Measurements from ENCODE around the gene RNF133.
A peak's percentile ranks its signal among the peaks of the same experiment; 100 is the strongest.

The RNF133 gene, protein sequence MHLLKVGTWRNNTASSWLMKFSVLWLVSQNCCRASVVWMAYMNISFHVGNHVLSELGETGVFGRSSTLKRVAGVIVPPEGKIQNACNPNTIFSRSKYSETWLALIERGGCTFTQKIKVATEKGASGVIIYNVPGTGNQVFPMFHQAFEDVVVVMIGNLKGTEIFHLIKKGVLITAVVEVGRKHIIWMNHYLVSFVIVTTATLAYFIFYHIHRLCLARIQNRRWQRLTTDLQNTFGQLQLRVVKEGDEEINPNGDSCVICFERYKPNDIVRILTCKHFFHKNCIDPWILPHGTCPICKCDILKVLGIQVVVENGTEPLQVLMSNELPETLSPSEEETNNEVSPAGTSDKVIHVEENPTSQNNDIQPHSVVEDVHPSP

DNA sequence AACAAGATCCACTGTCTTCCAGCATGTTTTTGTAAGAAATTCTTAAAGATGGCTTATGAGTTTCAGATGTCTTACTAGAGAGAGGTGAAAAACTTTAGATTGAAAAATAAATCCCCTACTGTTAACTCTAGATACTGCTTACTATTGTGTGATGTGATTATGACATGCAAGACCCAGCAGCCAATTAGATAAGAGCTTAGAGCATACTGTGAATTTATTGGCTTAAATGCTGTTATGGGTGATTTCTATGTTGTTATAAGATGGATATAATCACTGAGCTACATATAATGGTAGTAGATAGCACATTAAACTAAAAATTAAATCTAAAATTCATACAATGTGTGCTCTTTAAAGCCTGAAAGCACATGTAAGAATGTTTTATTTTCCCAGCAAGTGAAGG is at the start of gene RNF133:
TSS of gene RNF133 (minus strand) at position 101 of the 400 bp plus-strand sequence. CDS start 199 bp downstream, outside the sequence.
- DNase-seq: no peak

DNA sequence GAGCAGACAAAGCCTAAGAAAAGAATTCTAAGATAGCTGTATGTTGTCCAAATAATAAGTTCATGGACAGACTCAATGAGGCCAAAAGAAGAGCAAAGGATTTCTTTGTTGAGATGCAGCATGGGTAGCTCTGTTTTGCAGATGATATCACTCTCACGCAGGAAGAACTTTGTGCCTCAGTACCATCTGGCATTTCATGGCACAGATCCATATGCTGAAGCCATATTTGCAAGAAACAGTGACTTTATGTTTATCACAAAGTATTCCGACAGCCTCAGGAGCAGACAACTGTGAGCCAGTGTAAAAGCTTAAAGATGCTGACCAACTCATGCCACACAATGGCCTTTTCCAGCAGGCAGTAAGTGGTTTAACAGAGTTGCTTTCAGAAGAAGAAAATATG is 49.3 kb upstream of the RNF133 start:
- no peak for DNase-seq

DNA sequence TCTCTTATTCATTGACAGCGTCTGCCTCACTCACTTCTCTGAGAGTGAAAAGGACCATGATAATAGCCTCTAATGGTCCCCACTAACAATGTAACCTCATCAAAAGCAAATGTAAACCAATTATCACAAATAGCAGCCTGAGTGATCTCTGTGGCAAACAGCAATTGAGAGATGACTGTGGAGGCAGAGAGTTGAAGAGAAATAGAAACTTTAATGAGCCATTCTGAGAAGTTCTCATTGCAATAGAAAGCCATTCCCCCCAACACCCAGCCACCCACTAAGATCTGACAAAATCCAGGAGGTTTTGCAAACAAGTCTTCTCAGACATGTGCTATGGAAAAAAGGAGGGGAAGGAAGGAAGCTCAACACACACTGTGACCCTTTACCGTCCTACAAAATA is 48.0 kb upstream of the RNF133 start:
- peak; percentile 66 for DNase-seq

DNA sequence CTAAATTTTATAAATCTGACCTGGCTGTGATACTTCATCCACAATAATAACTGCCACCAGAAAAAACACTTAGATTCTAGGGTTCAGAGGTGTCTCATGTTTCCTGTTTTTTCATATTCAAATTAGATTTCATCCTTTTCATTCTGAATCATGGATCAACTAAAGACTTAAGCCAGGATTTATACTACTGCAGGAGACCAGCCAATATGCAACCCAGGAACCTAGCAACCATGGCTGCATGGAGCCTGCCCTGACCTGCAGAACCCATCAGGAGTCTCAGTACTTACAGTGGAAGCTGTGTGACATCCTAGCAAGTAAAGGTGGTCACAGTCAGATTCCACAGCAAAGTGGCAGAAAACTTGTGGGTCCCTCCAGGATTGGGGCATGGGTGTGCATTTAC is 44.3 kb upstream of the RNF133 start:
- no peak for DNase-seq

DNA sequence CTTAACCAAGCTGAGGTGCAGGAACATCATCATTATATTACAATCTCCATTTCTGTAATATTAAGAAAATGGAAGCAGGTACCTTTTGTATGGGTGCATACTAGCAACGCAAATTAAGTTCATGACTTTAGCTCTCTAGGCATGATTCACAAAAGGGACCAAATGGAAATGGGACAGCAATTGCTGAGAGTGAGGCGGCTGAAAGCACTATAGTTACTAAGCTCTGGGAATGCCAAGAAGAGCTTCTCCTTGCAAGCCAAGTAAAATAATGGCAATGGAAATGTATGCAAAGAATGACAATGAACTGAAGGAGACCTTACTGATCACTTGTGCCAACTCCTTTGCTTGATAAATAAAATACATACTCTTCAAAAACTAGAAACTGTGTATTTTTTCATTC is 40.0 kb upstream of the RNF133 start:
- DNase-seq: no peak

DNA sequence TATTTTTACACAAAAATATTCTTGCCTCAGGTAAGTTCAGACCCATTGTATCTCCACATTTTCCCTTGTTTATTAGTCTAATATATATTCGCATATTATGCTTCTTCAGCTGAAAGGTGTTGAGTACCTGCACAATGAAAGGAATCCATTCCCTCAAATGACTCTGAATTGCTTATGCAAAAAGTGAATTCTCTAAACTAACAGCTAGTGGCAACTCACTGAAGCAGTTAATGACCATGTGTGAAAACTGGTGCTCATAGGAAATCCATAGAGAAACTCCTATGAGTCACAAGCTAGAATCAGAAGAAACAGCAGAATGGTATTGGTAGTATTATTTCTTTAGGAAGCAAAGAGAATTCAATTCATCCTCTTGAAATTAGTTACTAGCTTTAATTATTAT is 37.3 kb upstream of the RNF133 start:
- DNase-seq: no peak

DNA sequence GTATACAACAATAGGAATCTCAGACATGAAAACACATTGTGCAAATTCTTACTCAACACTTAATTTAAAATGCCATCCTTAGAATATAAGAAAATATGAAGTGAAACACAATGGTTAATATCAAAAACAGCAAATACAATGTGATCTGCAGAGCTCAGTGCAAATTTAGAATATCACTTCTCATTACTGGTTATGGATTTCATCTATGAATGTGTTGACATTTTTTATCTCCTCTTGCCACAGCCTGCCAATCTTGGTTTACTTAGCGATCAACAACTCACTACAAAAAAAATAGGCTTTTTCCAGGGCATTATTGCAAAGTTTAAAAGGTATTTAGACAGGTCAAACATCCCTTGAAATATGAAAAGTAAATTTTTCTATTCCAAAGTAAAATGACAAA is 28.8 kb upstream of the RNF133 start:
- no peak for DNase-seq

DNA sequence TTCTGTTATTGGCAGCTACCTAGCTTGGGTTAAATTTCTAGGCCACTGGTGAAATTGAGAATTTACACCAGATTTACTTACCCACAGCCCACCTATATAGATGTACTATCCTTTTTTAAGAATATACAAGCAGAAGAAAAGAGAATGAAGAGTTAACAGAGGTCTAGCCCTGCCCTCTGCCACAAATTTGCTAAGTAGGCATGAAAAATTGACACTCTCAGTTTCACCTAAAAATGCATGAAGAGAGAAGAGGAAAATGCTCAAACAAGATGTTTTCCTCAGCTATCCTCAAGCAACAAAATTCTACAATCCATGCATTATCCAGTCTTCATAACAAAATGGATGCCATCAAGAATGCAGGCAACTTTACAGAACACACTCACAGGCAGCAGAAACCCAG is 28.4 kb upstream of the RNF133 start:
- no peak for DNase-seq

DNA sequence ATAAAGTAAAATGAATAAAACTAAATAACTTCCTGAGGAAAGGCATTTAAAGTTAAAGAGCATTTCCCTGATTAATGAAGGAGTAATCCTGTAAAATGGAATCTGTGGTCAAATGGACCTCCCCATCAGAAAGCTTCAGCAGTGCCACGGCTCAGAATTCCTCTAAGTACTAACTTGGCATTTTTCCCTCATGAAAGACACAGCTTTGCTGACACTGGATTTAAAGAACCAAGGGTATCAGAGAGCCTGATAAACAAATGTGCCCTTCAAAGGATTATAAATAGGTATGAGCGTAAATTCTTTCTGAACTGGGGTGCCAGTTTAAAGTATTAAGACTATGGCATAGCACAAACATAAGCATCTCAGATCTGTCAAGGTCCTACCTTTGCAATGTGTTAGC is 28.0 kb upstream of the RNF133 start:
- no peak for DNase-seq

DNA sequence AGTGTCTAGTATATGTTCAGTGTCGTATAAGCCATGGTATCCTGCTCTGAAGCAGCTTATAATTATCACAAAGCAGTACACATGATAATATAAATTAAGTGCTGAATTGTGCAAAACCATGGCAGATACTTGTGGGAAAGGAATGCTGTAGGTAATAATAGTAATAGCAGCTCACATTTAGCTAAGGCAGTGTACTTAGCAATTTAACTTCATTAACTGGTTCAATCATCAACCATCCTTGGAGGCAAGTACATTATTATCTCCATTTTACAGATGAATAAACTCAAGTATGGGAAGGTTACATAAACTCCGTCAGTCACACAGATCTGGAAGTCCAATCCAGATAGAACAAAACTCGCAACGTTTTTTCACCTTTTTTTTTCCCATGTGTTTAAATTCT is 25.4 kb upstream of the RNF133 start:
- peak; percentile 60 for DNase-seq

DNA sequence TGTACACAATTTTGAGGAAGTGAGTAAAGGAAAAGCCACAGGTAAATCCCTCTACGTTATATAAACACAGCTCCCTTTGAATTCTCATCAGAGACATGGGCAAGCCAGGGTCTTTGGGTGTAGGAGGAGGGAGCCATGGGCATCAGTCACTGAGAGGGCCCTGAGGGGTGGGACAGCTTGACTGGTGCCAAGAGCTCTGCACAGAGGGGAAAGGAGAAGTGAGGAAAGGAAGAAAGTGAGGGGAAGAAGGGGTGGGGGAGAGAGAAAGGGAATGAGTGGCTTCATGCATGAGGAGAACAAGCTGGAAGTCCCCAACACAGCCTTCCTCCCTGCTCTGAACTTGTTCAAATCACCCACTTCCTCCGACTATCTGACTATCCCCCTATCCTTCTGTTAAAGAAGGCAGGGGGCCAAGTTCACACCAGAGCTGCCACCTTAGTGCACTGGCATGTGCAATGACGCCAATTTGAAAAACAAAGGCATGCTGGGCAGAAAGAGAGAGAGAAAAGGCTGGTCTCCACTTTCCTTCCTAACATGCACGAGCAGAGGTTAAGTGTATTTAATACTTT is 20.2 kb upstream of the RNF133 start:
- no peak for DNase-seq

DNA sequence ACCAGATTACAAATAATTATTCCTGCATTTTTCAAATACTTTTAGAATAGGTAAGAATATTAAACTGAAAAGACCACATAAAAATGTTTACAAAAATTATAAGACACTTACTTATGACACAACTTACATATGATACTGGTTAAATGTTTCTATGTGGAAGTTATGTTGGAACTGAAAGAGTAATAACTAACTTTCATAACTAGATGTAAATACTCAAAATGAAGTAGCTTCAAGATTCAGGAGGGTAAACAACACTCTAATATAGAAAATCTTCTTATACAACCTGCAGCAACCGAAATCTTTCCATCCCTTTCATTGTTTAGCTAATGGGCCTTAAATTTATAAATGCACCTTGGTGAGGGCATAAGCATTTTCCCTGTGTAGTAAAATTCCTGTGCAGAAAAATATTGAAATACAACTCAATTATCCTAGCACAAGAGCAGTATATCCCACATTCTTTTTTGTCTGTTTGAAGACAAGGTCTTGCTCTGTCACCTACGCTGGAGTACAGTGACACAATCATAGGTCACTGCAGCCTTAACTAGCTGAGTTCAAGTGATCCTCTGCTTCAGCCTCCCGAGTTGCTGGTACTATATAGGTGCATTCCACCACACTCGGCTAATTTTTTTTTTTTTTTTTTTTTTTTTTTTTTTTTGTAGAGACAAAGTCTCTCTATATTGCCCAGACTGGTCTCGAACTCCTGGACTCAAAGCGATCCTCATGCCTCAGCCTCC is 18.6 kb upstream of the RNF133 start:
- DNase-seq: no peak

DNA sequence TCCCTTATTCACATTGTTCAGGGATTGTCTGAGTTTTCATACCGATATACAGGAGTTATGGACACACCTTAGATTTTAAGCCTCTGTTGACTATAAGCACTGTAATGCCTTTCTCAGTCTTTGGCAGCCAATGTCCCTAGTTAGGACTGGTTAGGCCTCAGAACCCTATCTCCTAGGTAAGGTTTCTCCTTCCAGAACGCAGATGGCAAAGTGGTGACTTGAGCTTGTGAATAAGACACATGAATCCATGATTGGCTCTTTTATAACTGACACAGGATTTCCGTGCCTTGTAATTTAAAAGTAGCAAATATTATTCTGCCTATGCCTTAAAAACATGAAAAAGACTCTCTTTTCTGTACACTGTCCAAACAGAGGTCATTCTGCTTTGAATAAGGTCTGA is 16.3 kb upstream of the RNF133 start:
- DNase-seq: no peak

DNA sequence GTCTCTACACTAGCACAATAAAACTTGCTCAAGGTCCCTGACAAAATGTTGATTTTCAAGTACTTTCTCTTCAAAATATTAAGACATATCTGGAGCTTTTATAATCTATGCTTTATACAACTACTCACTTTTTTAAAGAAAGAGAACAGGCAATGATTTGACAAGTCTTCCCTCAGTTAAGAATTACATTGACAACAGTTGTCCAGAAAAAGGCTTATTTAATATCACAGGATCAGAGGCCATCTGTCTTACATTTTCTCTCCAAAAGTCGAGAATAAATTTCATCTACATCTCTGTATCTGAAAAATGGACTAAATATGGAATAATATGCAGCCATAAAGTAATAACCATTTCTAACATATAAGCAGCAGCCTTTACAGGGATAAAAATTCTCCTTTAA is 12.0 kb upstream of the RNF133 start:
- DNase-seq: no peak

DNA sequence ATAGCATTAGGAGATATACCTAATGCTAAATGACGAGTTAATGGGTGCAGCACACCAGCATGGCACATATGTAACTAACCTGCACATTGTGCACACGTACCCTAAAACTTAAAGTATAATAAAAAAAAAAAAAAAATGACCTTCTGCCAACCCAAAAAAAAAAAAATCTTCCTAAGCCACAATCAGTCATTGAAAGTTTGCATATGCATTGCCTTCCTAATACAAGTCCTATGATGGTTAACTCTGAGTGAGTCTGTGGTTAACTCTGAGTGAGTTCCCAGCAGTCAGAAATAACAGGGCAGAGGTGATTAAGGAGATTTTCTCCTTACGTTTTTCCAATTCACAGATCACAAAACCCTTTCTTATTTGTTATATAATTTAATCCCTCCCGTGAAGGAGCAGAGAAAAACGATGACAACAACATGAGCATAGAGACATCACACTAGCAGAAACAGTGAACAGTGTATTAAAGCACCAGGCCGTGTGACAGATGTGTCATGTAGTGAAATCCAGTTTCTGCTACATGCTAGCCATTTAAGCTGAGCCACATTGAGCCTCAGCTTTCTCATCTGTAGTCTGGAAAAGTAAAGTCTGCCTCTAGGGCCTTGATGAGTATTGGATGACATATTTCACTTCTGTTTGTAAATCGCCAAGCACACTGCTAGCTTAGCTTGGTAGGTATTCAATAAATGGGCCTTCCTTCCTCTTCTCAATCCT is 11.2 kb upstream of the RNF133 start:
- no peak for DNase-seq

DNA sequence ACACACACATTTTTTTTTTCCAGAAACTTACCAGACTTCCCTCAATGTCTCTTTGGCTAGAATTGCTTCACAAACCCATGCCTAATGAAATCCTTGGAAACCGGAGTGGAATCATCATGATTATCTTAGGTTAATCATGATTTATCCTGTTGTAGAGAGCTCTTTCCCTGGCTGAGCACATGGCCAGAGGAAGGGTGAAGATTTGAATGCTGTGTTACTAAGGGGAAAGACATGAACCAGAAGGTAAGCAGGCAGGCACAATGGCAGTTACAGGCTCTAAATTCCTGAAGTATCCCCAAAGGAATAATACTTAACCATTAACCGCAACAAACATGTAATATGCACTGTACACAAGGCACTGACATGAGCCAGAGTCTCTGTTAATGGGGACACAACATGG is 7.9 kb upstream of the RNF133 start:
- no peak for DNase-seq

DNA sequence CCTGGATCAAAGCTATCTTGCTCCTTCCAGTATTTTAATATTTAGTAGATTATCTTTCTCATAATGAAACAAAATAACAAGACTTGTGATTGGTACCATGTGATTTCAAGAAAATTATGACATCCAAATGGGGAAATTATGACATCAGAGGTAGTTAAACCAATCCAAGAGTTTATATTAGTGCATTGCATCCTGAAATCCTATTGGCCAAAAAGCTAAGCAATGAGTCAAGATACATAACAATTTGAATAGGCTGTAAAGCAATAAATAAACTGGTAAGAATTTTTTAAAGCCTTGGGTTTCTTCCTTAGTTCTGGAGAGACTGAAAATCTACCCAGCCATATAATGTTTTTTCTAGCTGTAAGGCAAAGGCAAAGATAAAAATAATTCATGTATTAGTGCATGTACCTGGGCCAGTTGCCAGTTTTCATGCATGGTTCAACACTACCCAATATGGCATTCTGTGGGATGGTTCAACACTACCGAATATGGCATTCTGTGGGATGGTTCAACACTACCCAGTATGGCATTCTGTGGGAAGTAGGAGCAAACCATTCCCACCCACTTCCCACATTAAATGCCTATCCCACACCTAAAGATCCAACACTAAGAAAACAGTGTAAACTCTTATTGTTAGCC is 4.1 kb upstream of the RNF133 start, which contains the start of gene RNF148:
TSS of gene RNF148 (minus strand) at position 51 of the 639 bp plus-strand sequence. CDS start 172 bp downstream, outside the sequence.
- DNase-seq: no peak

DNA sequence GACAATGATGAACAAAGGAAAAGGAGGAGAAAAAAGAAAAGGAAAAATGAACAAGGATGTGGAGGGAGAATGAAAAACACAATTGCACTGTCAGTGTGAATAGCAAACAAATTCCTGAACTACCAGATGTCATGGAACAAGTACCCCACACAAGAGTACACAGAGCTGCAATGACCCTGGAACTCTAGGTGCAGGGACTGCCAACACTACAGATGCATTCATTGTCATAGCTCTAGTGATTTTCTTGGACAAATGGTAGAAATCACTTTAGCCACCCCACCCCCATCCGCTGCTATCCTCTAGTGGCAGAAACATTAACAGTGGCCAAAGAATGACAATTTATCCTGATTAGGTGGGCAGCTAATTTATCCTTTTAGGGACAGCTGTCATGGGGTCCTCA is 3.1 kb downstream of the RNF133 start:
- no peak for DNase-seq

DNA sequence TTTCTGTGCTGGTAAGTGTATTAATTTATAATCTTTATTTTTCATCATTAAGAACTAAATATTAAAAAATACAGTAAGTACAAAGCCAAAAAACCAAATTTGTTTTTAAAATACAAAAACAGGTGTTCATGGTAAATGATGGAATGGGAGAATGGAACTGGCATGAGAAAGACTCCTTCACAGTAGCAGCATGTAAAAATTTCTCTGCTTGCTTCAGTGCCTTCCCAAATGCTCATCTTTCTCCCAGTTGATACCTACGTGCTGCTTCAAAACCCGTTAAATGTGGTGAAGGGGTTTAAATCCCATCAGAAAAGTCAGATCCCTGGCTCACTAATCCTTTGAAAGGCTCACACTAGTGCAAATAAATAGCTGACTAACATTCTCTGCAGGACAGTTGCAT is 4.2 kb downstream of the RNF133 start:
- DNase-seq: no peak

DNA sequence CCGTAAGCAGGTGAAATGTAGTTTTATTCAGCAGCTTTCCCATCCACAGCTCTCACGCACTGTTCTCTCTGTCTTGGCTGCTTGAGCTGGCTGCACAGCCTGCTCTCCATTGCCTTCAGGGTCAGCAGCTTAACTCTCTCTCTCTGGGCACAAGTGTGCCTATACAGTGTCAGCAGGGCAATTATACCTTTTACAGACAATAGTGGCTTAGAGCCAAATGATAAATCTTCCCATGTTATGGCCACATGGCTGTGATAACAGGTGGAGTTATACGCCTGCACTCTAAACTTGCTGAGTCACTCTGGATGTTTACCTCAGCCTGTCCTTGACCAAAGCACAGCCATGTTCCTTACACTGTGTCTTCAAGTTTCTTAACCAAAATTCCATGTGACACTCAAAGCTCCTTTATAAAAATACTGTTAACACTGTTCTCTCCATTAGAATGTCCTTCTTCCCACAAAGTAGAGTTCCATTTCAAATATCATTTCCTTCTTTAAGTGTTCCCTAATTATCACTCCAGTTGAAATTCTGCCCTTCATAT is 6.1 kb downstream of the RNF133 start:
- DNase-seq: no peak

DNA sequence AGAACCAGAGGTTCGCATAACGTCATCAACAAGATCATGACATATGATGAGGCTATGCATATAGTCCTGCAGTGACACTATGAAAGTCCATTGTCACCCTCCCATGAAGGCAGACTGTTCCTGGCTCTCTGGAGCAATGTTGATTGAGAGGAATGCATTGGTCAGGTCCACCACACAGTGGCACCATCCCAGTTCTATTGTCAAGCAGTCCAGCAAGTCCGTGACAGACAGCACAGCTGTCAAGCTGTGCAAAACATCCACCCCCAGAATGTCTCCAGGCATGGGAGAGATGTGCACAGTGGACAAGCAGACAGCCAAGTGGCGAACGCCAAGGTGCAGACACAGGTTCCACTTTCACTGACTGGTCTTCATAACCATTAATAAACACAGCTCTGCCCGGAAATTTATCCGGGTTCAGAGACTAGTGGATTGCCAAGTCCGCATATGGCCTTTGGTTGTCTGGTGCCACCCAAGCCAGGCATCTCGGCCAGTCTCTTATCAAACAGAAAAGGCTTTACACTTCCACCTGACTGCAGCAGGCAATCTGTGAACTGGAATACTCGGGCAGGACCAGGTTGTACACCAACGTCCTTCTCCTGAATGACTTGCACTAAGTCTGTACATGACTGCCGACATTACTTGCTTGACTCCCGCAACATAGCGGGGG is 7.2 kb downstream of the RNF133 start:
- DNase-seq: no peak
